LNCaP clone FGC (cell line): Measurements from ENCODE around the gene MNAT1.
"Not testable (repeated sequence)": the region's sequence is repeated elsewhere in the genome, so short reads cannot be mapped to it uniquely, and the experiment has no call there.

ENCODE experiments used
- DNase-seq: peaks from one replicate; pipeline ENCODE4 v3.0.0-alpha.2; 2011; ENCODE audit warnings: low read depth
- H3K4me3 ChIP-seq: 2 replicates; pipeline ENCODE4 v1.5.1; 2011; ENCODE audit warnings: mild to moderate bottlenecking, low read depth, low read length, control low read depth
- TF ChIP-seq, protein P1 (sequence below): IDR thresholded peaks from 2 replicates; pipeline ENCODE4 v1.5.1; 2012; ENCODE audit warnings: mild to moderate bottlenecking; ENCODE audit not compliant: control insufficient read depth, insufficient read depth; ENCODE audit errors: extremely low read depth

MNAT1 gene

DNA sequence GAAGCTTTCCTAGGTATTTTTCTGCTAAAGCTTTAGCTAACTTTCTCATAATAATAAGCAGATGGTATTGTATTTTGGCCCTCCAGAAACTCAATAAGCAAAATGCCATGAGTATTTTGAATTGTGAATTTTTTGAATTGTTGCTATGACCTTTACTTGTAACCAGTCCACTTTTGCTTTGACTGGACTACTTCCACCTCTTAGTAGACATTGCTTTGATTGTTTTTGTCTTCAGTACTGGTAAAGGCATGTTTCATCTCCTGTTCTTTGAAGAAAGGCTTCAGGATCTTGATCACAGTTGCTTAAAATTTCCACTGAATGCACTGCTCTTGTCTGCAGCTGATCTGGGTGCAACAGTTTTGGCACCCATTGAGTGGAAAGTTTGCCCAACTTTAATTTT is 144.0 kb downstream of the MNAT1 start:
- H3K4me3 ChIP-seq: no peak overlapping the region
- DNase-seq: no peak
- TF ChIP-seq, protein P1, sequence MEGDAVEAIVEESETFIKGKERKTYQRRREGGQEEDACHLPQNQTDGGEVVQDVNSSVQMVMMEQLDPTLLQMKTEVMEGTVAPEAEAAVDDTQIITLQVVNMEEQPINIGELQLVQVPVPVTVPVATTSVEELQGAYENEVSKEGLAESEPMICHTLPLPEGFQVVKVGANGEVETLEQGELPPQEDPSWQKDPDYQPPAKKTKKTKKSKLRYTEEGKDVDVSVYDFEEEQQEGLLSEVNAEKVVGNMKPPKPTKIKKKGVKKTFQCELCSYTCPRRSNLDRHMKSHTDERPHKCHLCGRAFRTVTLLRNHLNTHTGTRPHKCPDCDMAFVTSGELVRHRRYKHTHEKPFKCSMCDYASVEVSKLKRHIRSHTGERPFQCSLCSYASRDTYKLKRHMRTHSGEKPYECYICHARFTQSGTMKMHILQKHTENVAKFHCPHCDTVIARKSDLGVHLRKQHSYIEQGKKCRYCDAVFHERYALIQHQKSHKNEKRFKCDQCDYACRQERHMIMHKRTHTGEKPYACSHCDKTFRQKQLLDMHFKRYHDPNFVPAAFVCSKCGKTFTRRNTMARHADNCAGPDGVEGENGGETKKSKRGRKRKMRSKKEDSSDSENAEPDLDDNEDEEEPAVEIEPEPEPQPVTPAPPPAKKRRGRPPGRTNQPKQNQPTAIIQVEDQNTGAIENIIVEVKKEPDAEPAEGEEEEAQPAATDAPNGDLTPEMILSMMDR: no peak

DNA sequence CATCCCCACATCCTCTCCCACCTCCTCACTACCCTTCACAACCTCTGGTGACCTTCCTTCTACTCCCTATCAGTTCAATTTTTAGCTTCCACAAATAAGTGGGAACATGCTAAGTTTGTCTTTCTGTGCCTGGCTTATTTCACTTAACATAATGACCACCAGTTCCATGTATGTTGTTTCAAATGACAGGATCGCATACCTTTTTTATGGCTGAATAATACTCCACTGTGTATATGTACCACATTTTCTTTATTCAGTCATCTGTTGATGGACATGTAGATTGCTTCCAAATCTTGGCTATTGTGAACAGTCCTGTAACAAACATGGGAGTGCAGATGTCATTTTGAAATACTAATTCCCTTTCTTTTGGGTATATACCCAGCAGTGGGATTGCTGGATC is 147.7 kb downstream of the MNAT1 start:
- no peak for DNase-seq
- TF ChIP-seq, protein P1: no peak
- H3K4me3 ChIP-seq: no peak overlapping the region

DNA sequence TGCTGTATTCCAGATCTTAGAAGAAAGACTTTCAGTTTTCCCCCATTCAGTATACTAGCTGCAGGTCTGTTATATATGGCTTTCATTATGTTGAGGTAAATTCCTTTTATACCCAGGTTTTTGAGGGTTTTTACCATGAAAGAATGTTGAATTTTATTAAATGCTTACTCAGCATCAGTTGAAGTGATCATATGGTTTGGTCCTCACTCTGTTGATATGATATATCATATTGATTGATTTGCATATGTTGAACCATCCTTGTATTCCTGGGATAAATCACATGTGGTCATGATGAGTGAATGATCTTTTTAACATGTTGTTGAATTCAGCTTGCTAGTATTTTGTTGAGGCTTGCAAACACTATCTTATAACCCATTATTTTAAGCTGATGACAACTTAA is 149.6 kb downstream of the MNAT1 start:
- H3K4me3 ChIP-seq: no peak overlapping the region
- no peak for DNase-seq
- TF ChIP-seq, protein P1: no peak

DNA sequence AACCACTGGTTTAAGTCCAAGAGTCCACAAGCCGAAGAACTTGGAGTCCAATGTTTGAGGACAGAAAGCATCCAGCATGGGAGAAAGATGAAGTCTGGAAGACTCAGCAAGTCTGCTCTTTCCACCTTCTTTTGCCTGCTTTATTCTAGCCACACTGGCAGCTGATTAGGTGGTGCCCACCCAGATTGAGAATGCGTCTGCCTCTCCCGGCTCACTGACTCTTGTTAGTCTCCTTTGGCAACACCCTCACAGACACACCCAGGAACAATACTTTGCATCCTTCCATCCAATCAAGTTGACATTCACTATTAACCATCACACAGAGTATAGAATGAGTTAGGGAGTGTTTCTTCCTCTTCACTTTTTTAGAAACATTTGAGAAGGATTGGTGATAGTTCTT is 156.1 kb downstream of the MNAT1 start:
- not testable (repeated sequence) for H3K4me3 ChIP-seq, DNase-seq

GRCh38 chr14:60893911-60894310 is 159.3 kb downstream of the MNAT1 start:
- TF ChIP-seq, protein P1: no peak
- DNase-seq: no peak
- H3K4me3 ChIP-seq: no peak overlapping the region

- TF ChIP-seq, protein P1: no peak
- H3K4me3 ChIP-seq: no peak overlapping the region
- no peak for DNase-seq
These were observed 169.8 kb downstream of the MNAT1 start for GRCh38 chr14:60904381-60904780.

- DNase-seq: no peak
- no peak overlapping the region for H3K4me3 ChIP-seq
- TF ChIP-seq, protein P1: no peak
These were observed 171.4 kb downstream of the MNAT1 start for GRCh38 chr14:60905923-60906322.
